ENCODE data around the gene OR10V1. TPM values are rescaled to one million over a fixed set of nuclear protein-coding genes. Genes with fewer than 3 reads are reported as not detected.

Gene OR10V1, protein sequence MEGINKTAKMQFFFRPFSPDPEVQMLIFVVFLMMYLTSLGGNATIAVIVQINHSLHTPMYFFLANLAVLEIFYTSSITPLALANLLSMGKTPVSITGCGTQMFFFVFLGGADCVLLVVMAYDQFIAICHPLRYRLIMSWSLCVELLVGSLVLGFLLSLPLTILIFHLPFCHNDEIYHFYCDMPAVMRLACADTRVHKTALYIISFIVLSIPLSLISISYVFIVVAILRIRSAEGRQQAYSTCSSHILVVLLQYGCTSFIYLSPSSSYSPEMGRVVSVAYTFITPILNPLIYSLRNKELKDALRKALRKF
- total RNA-seq, result not detected in 2 replicates

DNA sequence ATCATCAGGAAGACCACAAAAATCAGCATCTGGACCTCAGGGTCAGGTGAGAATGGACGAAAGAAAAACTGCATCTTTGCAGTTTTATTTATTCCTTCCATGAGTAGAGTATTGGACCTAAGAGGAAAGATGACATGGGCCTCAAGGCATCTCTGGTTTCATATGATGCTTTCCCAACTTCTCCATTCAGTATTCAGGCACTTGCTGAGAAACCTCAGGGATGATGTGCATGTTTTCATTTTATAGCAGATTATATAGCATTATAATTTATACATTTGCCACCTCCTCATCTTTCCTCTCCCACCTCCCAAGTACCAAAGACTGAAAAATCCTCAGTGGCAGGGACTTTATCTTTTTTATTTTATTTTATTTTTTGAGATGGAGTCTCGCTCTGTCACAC is at the start of gene OR10V1:
Gene OR10V1 (minus strand): TSS at position 101 of the 400 bp plus-strand sequence. CDS start 0 bp downstream, at position 101.
- intact Hi-C loops (cut with micrococcal nuclease), result no loop called here

DNA sequence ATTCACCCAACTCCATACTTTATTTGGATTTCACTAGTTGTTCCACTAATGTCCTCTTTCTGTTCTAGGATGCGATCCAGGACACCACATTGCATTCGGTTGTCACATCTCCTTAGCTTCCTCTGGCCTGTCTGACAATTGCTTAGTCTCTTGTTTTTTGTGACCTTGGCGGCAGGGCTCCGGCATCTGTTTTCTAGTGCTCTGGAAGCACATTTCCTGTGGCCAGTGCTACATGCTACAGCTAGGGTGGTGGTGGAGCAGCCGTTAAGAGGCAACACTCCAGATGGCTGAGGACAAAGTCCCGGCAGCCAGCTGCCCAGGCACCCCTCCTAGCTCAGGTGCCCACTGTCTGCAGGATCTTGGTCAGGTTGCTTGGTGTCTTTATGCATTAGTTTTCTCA is 48.3 kb upstream of the OR10V1 start:
- intact Hi-C loops (cut with micrococcal nuclease), result no loop called here

DNA sequence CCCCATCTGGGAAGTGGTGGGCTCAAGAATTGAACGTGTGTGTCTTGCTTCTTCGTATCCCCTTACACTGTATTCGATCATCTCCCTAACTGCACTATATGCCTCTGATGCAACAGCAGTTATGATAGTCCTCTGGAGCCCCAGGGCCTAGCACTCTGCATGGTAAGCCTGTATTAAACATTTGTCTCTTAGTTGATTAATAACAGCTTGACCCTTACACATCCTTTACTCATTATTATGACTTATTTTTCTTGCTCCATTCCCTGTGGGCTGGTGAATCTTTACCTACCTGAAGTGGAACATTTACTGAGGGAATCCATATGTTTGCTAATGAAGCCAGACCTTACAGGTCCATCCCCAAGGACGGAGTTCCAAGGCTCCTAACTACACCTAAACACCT is 47.1 kb upstream of the OR10V1 start:
- intact Hi-C loops (cut with micrococcal nuclease), result no loop called here

- intact Hi-C loops (cut with micrococcal nuclease), result loop anchor here (5.0 kb wide), 1 partner anchor 97 kb away; no protein-coding TSS in a partner anchor
Measured at GRCh38 chr11:59759900-59760299, 46.3 kb upstream of the OR10V1 start.

DNA sequence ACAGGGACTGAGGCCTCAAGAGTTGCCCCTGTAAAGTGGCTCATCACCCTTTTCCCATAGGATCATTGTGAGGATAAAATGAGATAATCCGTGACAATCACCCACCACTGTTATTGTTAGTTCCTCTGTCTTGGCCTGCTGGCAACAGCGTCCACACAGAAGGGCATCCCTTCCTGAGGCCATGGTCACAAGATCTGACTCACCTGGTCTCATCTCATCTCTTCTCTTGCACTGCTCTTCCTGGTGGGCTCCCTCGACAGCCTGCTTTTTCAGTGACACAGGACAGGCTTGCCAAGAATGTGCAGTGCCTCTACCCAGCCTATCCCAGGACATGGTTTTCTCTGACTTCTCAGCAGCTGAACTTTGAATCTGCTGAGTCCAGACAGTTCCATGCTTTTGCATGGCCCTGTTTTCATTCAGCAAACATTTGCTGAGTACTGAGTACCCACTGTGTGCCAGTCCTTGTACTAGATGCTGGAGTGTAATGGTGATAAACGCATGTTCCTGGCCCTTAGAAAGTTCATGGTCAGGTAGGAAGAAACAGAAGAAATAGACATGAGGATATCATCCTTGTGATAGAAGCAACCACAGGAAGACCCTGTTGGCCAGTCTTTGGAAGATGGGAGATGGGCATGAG is 44.9 kb upstream of the OR10V1 start:
- intact Hi-C loops (cut with micrococcal nuclease), result loop anchor here (5.0 kb wide), 1 partner anchor 99 kb away; no protein-coding TSS in a partner anchor

GRCh38 chr11:59756845-59757244 is 43.2 kb upstream of the OR10V1 start:
- intact Hi-C loops (cut with micrococcal nuclease), result loop anchor here (5.0 kb wide), 1 partner anchor 100 kb away; no protein-coding TSS in a partner anchor

DNA sequence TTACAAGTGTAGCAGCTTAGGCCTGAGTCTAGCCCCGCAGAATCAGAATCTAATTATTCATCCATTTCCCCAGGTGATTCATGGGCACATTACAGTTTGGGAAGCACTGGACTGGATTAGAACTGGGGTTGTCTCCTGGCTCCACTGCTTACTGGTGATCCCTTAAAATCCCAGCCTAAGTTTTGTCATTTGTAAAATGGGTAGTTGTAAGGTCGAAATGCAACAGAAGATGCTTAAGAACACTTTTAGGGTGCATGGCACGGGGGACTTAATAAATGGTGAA is 42.9 kb upstream of the OR10V1 start:
- intact Hi-C loops (cut with micrococcal nuclease), result loop anchor here (5.0 kb wide), 1 partner anchor 101 kb away; no protein-coding TSS in a partner anchor

- intact Hi-C loops (cut with micrococcal nuclease), result loop anchor here (1.0 to 5.0 kb wide), 6 partner anchors 17 to 1177 kb away; partner anchors contain the start of genes MRPL16, PATL1 and ZFP91
Measured at GRCh38 chr11:59755701-59756557, 42.3 kb upstream of the OR10V1 start.

- intact Hi-C loops (cut with micrococcal nuclease), result loop anchor here (1.0 to 5.0 kb wide), 9 partner anchors 12 to 1176 kb away; partner anchors contain the start of genes MRPL16, PATL1 and ZFP91
Measured at GRCh38 chr11:59754859-59755700, 41.4 kb upstream of the OR10V1 start, which contains the start of gene STX3. STX3 (plus strand) TSS chr11:59755376; CDS start chr11:59755606, 230 bp downstream.

DNA sequence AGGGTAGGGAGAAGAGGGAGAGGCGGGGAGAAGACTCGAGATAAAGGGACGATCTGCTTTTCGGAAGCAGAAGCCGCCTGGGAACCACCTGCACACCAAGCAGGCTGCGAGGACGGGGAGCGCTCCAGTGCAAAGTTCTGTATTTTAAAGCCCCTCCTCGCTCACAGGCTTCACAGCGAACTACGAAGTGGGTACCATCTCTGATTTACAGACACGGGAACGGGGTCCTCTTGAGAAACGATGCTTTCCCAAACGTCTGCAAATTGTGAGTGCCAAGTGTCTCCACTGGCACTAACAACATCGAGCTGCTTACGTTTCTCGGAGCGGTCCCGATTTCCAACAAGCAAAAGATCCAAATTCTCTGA is 40.8 kb upstream of the OR10V1 start:
- intact Hi-C loops (cut with micrococcal nuclease), result loop anchor here (1.0 to 2.0 kb wide), 6 partner anchors 13 to 1176 kb away; partner anchors contain the start of genes MRPL16 and ZFP91

DNA sequence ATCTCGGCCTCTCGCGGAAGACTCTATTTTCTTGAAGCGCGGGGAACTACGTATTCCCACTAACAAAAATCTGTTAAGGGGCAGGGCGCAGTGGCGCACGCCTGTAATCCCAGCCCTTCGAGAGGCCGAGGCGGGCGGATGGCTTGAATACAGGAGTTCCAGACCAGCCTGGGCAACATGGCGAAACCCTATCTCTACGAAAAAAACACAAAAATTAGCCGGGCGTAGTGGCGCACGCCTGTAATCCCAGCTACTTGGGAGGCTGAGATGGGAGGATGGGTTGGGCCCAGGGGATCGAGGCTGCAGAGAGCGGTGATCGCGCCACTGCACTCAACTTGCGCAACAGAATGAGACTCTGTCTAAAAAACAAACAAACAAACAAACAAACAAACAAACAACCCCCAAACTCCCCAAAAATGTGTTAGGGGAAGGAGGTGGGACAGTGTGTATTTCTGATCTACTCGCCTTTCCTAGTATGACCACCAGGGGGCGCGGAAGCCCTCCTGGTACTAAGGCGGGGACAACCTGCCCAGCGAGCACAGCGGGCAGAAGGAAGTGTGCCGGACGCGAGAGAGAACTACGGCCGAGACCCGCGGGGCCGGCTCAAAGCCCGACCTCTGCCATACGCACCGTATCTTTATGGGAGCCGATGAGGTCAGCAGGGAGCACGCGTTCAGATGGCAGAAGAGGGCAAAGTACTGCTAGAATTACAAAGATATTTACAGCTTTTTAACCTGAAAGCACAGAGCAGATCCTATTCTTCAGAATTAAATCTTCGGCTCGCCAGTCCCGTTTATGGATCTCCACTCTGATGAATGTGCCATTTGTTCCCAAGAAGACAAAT is 40.2 kb upstream of the OR10V1 start:
- intact Hi-C loops (cut with micrococcal nuclease), result loop anchor here (1.0 to 2.0 kb wide), 6 partner anchors 13 to 1175 kb away; partner anchors contain the start of genes MRPL16 and ZFP91

- intact Hi-C loops (cut with micrococcal nuclease), result no loop called here
Measured at GRCh38 chr11:59746111-59746510, 32.5 kb upstream of the OR10V1 start.

DNA sequence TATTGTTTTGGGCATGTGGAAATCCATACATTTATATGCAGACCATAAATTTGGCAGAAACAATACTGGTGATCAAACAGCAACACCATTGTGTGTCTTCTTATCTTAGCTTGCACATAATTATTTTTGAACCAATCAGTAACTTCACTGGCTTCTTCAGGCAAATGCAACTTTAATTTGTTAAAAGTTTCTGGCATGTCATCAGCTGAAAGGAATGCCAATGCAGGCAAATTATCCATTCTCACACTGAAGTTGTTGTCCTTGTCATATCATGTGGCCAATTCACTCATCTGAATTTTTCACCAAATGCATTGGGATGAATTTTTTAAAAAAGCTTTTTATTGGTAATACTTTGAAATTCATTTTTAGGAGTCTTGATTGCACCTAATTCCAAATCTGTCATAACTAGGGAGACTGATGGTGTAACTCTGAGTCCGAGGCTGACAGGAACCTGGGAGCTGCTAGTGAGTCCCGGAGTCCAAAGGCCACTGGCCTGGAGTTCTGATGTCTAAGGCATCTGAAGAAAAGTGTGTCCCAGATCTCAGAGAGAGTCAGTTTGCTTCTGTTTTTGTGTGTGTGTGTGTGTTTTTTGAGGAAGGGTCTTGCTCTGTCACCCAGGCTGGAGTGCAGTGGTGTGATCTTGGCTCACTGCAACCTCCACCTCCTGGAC is 17.4 kb upstream of the OR10V1 start:
- intact Hi-C loops (cut with micrococcal nuclease), result no loop called here

DNA sequence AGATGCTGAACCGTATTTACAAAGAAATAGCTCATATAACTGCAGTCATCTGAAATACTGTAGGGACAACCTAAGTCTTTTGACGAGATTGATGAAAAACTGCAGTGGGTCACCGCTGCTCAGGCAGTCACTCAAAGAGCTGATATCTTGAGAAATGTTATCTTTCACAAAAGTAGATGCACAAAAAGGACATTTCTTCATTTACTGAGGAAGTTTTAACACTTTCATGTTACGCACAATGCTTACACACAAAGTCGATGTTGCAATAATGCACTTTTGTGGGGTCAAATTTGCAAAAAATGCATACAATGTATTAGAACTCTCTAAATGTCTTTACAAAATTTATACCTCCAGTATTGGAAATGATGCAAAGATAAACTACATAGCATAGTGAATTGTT is 16.2 kb upstream of the OR10V1 start:
- intact Hi-C loops (cut with micrococcal nuclease), result no loop called here

- intact Hi-C loops (cut with micrococcal nuclease), result no loop called here
Measured at GRCh38 chr11:59728913-59729312, 15.3 kb upstream of the OR10V1 start.

GRCh38 chr11:59728154-59728553 is 14.5 kb upstream of the OR10V1 start:
- intact Hi-C loops (cut with micrococcal nuclease), result no loop called here

GRCh38 chr11:59727426-59727825 is 13.8 kb upstream of the OR10V1 start:
- intact Hi-C loops (cut with micrococcal nuclease), result no loop called here

DNA sequence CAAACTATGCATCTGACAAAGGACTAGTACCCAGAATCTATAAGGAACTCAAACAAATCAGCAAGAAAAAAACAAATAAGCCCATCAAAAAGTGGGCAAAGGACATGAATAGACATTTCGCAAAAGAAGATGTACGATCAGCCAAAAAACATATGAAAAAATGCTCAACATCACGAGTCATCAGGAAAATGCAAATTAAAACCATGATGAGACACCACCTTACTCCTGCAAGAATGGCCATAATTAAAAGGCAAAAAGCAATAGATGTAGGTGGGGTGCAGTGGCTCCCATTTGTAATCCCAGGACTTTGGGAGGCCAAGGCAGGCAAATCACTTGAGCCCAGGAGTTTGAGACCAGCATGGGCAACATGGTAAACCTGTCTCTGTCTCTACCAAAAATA is 10.4 kb upstream of the OR10V1 start:
- intact Hi-C loops (cut with micrococcal nuclease), result no loop called here

GRCh38 chr11:59719556-59719955 is 5.9 kb upstream of the OR10V1 start:
- intact Hi-C loops (cut with micrococcal nuclease), result no loop called here

Data from T-helper 2 cell treated with Interferon-gamma antibody and Interleukin-4, amounts not matched to agents 100 ng/mL and 5 ng/mL, for 36 hours (primary cell).